Hepatocyte (in vitro differentiated cells): Measurements from ENCODE around the gene PMS2.
"Not testable (repeated sequence)": the region's sequence is repeated elsewhere in the genome, so short reads cannot be mapped to it uniquely, and the experiment has no call there.

Source experiments
- CTCF ChIP-seq: fragments of 200-600 bp; sonication (generic); IDR thresholded peaks from 2 replicates; pipeline ENCODE4 v1.5.1; 2016; ENCODE audit warnings: antibody characterized with exemption, mild to moderate bottlenecking; ENCODE audit not compliant: poor library complexity
- EZH2 ChIP-seq: fragments of 200-600 bp; sonication (generic); IDR thresholded peaks from 2 replicates; pipeline ENCODE4 v1.6.1; 2016; ENCODE audit warnings: antibody characterized with exemption, mild to moderate bottlenecking, borderline replicate concordance
- EZH2phosphoT487 ChIP-seq: fragments of 200-600 bp; sonication (generic); IDR thresholded peaks from one replicate; pipeline ENCODE4 v1.6.1; 2018; ENCODE audit warnings: antibody characterized with exemption, mild to moderate bottlenecking, low read depth, moderate library complexity; ENCODE audit not compliant: unreplicated experiment, severe bottlenecking

- TF ChIP-seq CTCF, EZH2phosphoT487, EZH2: not testable (repeated sequence)
Observed at GRCh38 chr7:5970347-5970911, 38.4 kb downstream of the PMS2 start, which contains the start of gene RSPH10B.
